HepG2 (cell line): ENCODE results near the gene CDRT4. TPM values are rescaled to one million over a fixed set of nuclear protein-coding genes. Genes with fewer than 3 reads are reported as not detected.

ENCODE experiments used
- ATAC-seq: fragments of 200-7000 bp; cut with Tn5 transposase; 3 replicates; pipeline ENCODE4 v1.9.1; 2020; ENCODE audit warnings: mild to moderate bottlenecking, moderate library complexity
- BruUV-seq: library from RNA; stranded (reverse); fragments of 400-500 nt; replicated peaks from 2 replicates; lab custom pipeline; 2021; lab: Mats Ljungman, UMichigan
- CTCF ChIA-PET: fragments of 300-600 bp; formaldehyde crosslinking; extraction: SDS; loops from one replicate; lab custom pipeline; 2021; ENCODE audit warnings: low total read pairs, inconsistent platforms, low intra/inter-chr PET ratio; lab: Yijun Ruan, JAX
- POLR2A ChIA-PET: fragments of 350-600 bp; sonication (Branson Sonifier 250); formaldehyde crosslinking; loops from one replicate; lab custom pipeline; 2020; ENCODE audit warnings: antibody characterized with exemption, inconsistent platforms; lab: Yijun Ruan, JAX
- DNase-seq: peaks from one replicate; pipeline ENCODE4 v3.0.0-alpha.2; 2015; ENCODE audit warnings: low spot score
- FAIRE-seq: peaks from 3 replicates; lab custom pipeline; 2011; peaks lifted over from hg19 to GRCh38; lab: Jason Lieb, UNC
- H2AFZ ChIP-seq: one replicate; pipeline ENCODE4 v1.6.1; 2011; ENCODE audit warnings: low read length, inconsistent platforms
- H3K27ac ChIP-seq: fragments of 300-600 bp; 3 replicates; pipeline ENCODE4 v1.8.0; 2011; ENCODE audit warnings: mixed run types, mild to moderate bottlenecking, mixed read lengths, low read length, inconsistent platforms; ENCODE audit not compliant: insufficient read depth; ENCODE audit errors: extremely low read length
- H3K27me3 ChIP-seq, 2 experiments: fragments of 200-600 bp in 1 of 2; 2 replicates in 1 of 2; 3 replicates in 1 of 2; pipeline versions ENCODE4 v1.6.0 to v1.8.0; 2011; ENCODE audit warnings: low read length in 2 of 2, mild to moderate bottlenecking in 2 of 2, moderate library complexity in 2 of 2, inconsistent platforms in 1 of 2; ENCODE audit not compliant: insufficient read depth in 2 of 2, control insufficient read depth in 1 of 2
- H3K36me3 ChIP-seq, 2 experiments: fragments of 200-600 bp in 1 of 2; replicated peaks in 1 of 2; 2 replicates in 1 of 2; 3 replicates in 1 of 2; pipeline versions ENCODE4 v1.5.1 to v1.8.0; 2011; ENCODE audit warnings: low read length in 2 of 2, inconsistent platforms in 1 of 2; ENCODE audit not compliant: insufficient read depth in 2 of 2, control insufficient read depth in 1 of 2
- H3K4me1 ChIP-seq: 2 replicates; pipeline ENCODE4 v1.5.1; 2012; ENCODE audit warnings: low read length, inconsistent platforms; ENCODE audit not compliant: insufficient read depth
- H3K4me2 ChIP-seq: 2 replicates; pipeline ENCODE4 v1.6.0; 2011; ENCODE audit warnings: low read depth, low read length, inconsistent platforms
- H3K4me3 ChIP-seq, 3 experiments: fragments of 200-600 bp in 1 of 3; sonication (generic), shearing (Covaris generic) in 1 of 3; replicated peaks in 1 of 3; 2 replicates each; pipeline ENCODE4 v1.5.1; 2011 to 2016; ENCODE audit warnings: low read length in 3 of 3, inconsistent platforms in 2 of 3, low read depth in 2 of 3, mild to moderate bottlenecking in 2 of 3, control low read depth in 1 of 3, mixed read lengths in 1 of 3; ENCODE audit not compliant: insufficient read depth in 1 of 3
- H3K79me2 ChIP-seq: one replicate; pipeline ENCODE4 v1.6.1; 2011; ENCODE audit warnings: low read length, inconsistent platforms; ENCODE audit not compliant: insufficient read depth
- H3K9ac ChIP-seq: 2 replicates; pipeline ENCODE4 v1.6.0; 2011; ENCODE audit warnings: mild to moderate bottlenecking, low read depth, low read length, inconsistent platforms; ENCODE audit not compliant: insufficient read depth
- H3K9me3 ChIP-seq: 2 replicates; pipeline ENCODE4 v1.5.1; 2012; ENCODE audit warnings: mild to moderate bottlenecking, low read length
- H4K20me1 ChIP-seq: 2 replicates; pipeline ENCODE4 v1.6.0; 2011; ENCODE audit warnings: inconsistent platforms, mild to moderate bottlenecking, low read length, moderate library complexity; ENCODE audit not compliant: insufficient read depth
- AGO2 ChIP-seq: fragments of 200-400 bp; formaldehyde crosslinking; optimal IDR thresholded peaks from 2 replicates; pipeline ENCODE3; 2017; ENCODE audit warnings: mild to moderate bottlenecking, low read depth, low read length, moderate library complexity
- ARNT ChIP-seq: fragments of 450-650 bp; IDR thresholded peaks from 2 replicates; pipeline ENCODE4 v1.6.1; 2017
- MTF2 ChIP-seq: sonication (generic); formaldehyde crosslinking; IDR thresholded peaks from 2 replicates; pipeline ENCODE4 v1.5.0; 2020; ENCODE audit warnings: missing genetic modification reagents, borderline replicate concordance
- PCBP2 ChIP-seq: fragments of 200-400 bp; formaldehyde crosslinking; optimal IDR thresholded peaks from 2 replicates; pipeline ENCODE3; 2018; ENCODE audit warnings: low read length, low read depth; ENCODE audit not compliant: poor library complexity, severe bottlenecking
- RBM22 ChIP-seq: fragments of 200-400 bp; formaldehyde crosslinking; optimal IDR thresholded peaks from 2 replicates; pipeline ENCODE3; 2017; ENCODE audit warnings: mild to moderate bottlenecking, low read length, moderate library complexity
- RELA ChIP-seq: sonication (generic); formaldehyde crosslinking; IDR thresholded peaks from 2 replicates; pipeline ENCODE4 v1.4.0; 2020; ENCODE audit warnings: missing genetic modification reagents
- RFXAP ChIP-seq: sonication (generic); formaldehyde crosslinking; IDR thresholded peaks from 2 replicates; pipeline ENCODE4 v1.4.0; 2020; ENCODE audit warnings: missing genetic modification reagents, borderline replicate concordance
- SIX1 ChIP-seq: sonication (generic); formaldehyde crosslinking; IDR thresholded peaks from 2 replicates; pipeline ENCODE4 v1.4.0; 2020; ENCODE audit warnings: missing genetic modification reagents, borderline replicate concordance
- STAG1 ChIP-seq: sonication (generic); formaldehyde crosslinking; IDR thresholded peaks from 2 replicates; pipeline ENCODE4 v1.4.0; 2020; ENCODE audit warnings: missing genetic modification reagents
- ZC3H4 ChIP-seq: sonication (generic); formaldehyde crosslinking; IDR thresholded peaks from 2 replicates; pipeline ENCODE4 v1.4.0; 2020; ENCODE audit warnings: missing genetic modification reagents, borderline replicate concordance
- ZNF33B ChIP-seq: sonication (generic); formaldehyde crosslinking; IDR thresholded peaks from 2 replicates; pipeline ENCODE4 v1.5.1; 2020; ENCODE audit warnings: mild to moderate bottlenecking, missing genetic modification reagents
- ZNF501 ChIP-seq: sonication (generic); formaldehyde crosslinking; IDR thresholded peaks from 2 replicates; pipeline ENCODE4 v1.5.1; 2020; ENCODE audit warnings: mild to moderate bottlenecking, moderate library complexity, missing genetic modification reagents
- ZNF598 ChIP-seq: sonication (generic); formaldehyde crosslinking; IDR thresholded peaks from 2 replicates; pipeline ENCODE4 v1.5.1; 2020; ENCODE audit warnings: mild to moderate bottlenecking, missing genetic modification reagents, borderline replicate concordance
- ZNF883 ChIP-seq: sonication (generic); formaldehyde crosslinking; IDR thresholded peaks from 2 replicates; pipeline ENCODE4 v1.5.1; 2020; ENCODE audit warnings: mild to moderate bottlenecking, missing genetic modification reagents; ENCODE audit errors: not compliant biosample characterization
- WGBS: methylation state at CpG from one replicate; pipeline ENCODE4 v1.1.6; 2017; ENCODE audit warnings: low lambda C conversion rate; 5-methylcytosine and 5-hydroxymethylcytosine counted together
- in situ Hi-C: cut with HindIII; loops from 2 replicates; pipeline ENCODE4 v1.10.0; 2017; ENCODE audit warnings: low pct_unique_long_range_greater_than_20kb; ENCODE audit not compliant: extremely low pct_ligation_motif_present
- intact Hi-C: fragments of 100-400 bp; cut with micrococcal nuclease; formaldehyde crosslinking; loops from one replicate; pipeline ENCODE4 v1.10.0; 2022; ENCODE audit not compliant: unreplicated experiment
- polyA plus RNA-seq, 8 experiments: library from polyadenylated mRNA; depleted of rRNA in 3 of 8; stranded (reverse) in 7 of 8; unstranded in 1 of 8; fragments of >200 nt; fragmentation: Illumina TruSeq in 4 of 8; extraction: Trizol in 4 of 8; gene quantifications; 2 replicates each; pipeline versions ENCODE4 v1.2.1 to v1.2.3, GENCODE V29; 2011 to 2016; ENCODE audit warnings: low read depth in 4 of 8, missing spikeins in 1 of 8, mixed read lengths in 1 of 8; ENCODE audit not compliant: insufficient read depth in 1 of 8
- total RNA-seq, 5 experiments: library from RNA; depleted of rRNA; stranded (reverse); fragments of >200 nt; fragmentation: Illumina TruSeq; extraction: Trizol; gene quantifications; 2 replicates each; pipeline ENCODE4 v1.2.3, GENCODE V29; 2016; ENCODE audit warnings: low read depth in 1 of 5

The CDRT4 gene
- total and polyA plus RNA-seq, 2 of the 13 experiments (the other 11 are each of a cell fraction or from before 2014, with no cell fraction given) = 5.8 to 12.1 TPM

- TF ChIP-seq ZNF883 (CRISPR knock-in tag) = no peak
- TF ChIP-seq SIX1 (CRISPR knock-in tag) = no peak
- TF ChIP-seq ARNT = no peak
- TF ChIP-seq RELA (CRISPR knock-in tag) = no peak
- TF ChIP-seq RFXAP (CRISPR knock-in tag) = no peak
- TF ChIP-seq MTF2 (CRISPR knock-in tag) = no peak
- TF ChIP-seq, all 625 proteins: peak for 0
Measured at GRCh38 chr17:15493693-15494035, 26.2 kb upstream of the CDRT4 start (continued).

GRCh38 chr17:15492791-15493692 is 25.6 kb upstream of the CDRT4 start:
- Histone ChIP-seq H2AFZ (no peak overlapping the region), H3K4me2 (no peak overlapping the region), H3K79me2 (no peaks in the 10 kb centered on the region), H3K27me3 (no peaks in the 10 kb centered on the region), H4K20me1 (no peaks in the 10 kb centered on the region), H3K9me3 (no peaks in the 10 kb centered on the region), H3K4me3 (no peak overlapping the region), H3K27ac (no peak overlapping the region), H3K9ac (no peak overlapping the region), H3K36me3 (peaks cover 5 to 46% of the 10 kb centered on the region in 2 experiments; a peak in 3 of 5 replicates), H3K4me1 (no peaks in the 10 kb centered on the region)
- no peak; the same call in 1 of the 3 replicates for ATAC-seq
- ChIA-PET CTCF (no interaction called here), POLR2A (no interaction called here)
- DNase-seq = no peak
- BruUV-seq = no TSS peak
- FAIRE-seq = no peak
- intact Hi-C loops (no loop called here), in situ Hi-C loops (no loop called here)
- 93% methylated on average over 7 of the region's 8 CpGs for WGBS
- TF ChIP-seq ZNF33B (CRISPR knock-in tag) = no peak
- TF ChIP-seq ZNF598 (CRISPR knock-in tag) = no peak
- peak; percentile 31 for TF ChIP-seq RBM22
- TF ChIP-seq AGO2 = peak; percentile 31
- peak; percentile 63 for TF ChIP-seq PCBP2
- TF ChIP-seq ZC3H4 (CRISPR knock-in tag) = no peak
- TF ChIP-seq STAG1 (CRISPR knock-in tag) = no peak
- no peak for TF ChIP-seq ZNF501 (CRISPR knock-in tag)
